Adrenal gland (tissue), 5 donors: ENCODE measurements around the gene RNF217.

ENCODE experiments used
- POLR2A ChIP-seq, 2 donors: fragments of 450-650 bp; IDR thresholded peaks; one replicate each; pipeline ENCODE4 v1.6.1; 2017; ENCODE audit warnings: antibody characterized with exemption in 2 of 2, mild to moderate bottlenecking in 2 of 2, moderate library complexity in 1 of 2
- TF ChIP-seq, protein P1 (sequence below), 6 experiments: fragments of 450-650 bp in 4 of 6; fragments of 200-600 bp in 2 of 6; sonication (generic) in 1 of 6; IDR thresholded peaks; 1 replicate in 5 of 6; 2 replicates in 1 of 6; pipeline versions ENCODE4 v1.5.1 to v1.8.0; 2016 to 2021; ENCODE audit warnings: antibody characterized with exemption in 6 of 6, mild to moderate bottlenecking in 2 of 6, moderate library complexity in 1 of 6
- donor health status: DM: no; HTN: no; CAD: no.

DNA sequence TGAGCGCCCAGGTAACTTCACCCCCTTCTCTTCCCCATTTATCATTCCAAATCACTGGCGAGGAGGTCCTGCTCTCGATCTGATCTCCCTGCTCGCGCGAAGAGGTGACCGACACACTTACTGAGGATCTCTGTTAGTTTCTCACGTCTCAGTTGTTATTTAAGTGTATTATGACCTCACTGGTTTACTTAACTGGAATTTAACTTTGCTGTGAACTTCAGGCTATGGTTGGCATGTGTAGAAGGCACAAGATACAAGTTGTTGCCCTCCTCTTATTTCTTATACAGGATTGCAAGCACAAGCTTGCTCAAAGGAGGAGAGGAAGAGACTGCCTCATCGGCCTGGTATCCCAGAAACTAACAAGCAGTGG, 1.2 kb downstream of the RNF217 start:
- TF ChIP-seq, protein P1, sequence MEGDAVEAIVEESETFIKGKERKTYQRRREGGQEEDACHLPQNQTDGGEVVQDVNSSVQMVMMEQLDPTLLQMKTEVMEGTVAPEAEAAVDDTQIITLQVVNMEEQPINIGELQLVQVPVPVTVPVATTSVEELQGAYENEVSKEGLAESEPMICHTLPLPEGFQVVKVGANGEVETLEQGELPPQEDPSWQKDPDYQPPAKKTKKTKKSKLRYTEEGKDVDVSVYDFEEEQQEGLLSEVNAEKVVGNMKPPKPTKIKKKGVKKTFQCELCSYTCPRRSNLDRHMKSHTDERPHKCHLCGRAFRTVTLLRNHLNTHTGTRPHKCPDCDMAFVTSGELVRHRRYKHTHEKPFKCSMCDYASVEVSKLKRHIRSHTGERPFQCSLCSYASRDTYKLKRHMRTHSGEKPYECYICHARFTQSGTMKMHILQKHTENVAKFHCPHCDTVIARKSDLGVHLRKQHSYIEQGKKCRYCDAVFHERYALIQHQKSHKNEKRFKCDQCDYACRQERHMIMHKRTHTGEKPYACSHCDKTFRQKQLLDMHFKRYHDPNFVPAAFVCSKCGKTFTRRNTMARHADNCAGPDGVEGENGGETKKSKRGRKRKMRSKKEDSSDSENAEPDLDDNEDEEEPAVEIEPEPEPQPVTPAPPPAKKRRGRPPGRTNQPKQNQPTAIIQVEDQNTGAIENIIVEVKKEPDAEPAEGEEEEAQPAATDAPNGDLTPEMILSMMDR (IDR thresholded peaks at IDR 0.05), result no peak
- no peak for TF ChIP-seq POLR2A (IDR thresholded peaks at IDR 0.05)
